H1 (cell line): ENCODE results near the gene WDR41. TPM values are rescaled to one million over a fixed set of nuclear protein-coding genes. Genes with fewer than 3 reads are reported as not detected.

Experiments used
- CTCF ChIA-PET: fragments of 300-600 bp; sonication (Branson Sonifier 250); formaldehyde crosslinking; loops from one replicate; lab custom pipeline; 2021; ENCODE audit not compliant: partially characterized antibody; lab: Charles Lee
- POLR2A ChIA-PET: fragments of 300-600 bp; sonication (Branson Sonifier 250); formaldehyde crosslinking; loops from one replicate; lab custom pipeline; 2021; ENCODE audit warnings: inconsistent platforms; ENCODE audit not compliant: partially characterized antibody; lab: Charles Lee
- DNase-seq, 2 experiments: peaks; one replicate each; pipeline versions ENCODE4 v3.0.0 to v3.0.0-alpha.2; 2010 to 2022; ENCODE audit warnings: low spot score in 2 of 2, low read depth in 1 of 2, mixed read lengths in 1 of 2
- FAIRE-seq: peaks from 2 replicates; lab custom pipeline; 2011; peaks lifted over from hg19 to GRCh38; lab: Jason Lieb, UNC
- H2AFZ ChIP-seq: 2 replicates; pipeline ENCODE4 v1.8.1; 2012; ENCODE audit warnings: low read length, inconsistent platforms
- H2AK5ac ChIP-seq: 2 replicates; pipeline ENCODE4 v1.6.1; 2013; ENCODE audit warnings: low read depth, low read length
- H2BK120ac ChIP-seq: replicated peaks from 2 replicates; pipeline ENCODE3; 2013; ENCODE audit warnings: low read depth, low read length, inconsistent platforms
- H2BK12ac ChIP-seq: 2 replicates; pipeline ENCODE4 v1.6.1; 2013; ENCODE audit warnings: low read depth, low read length
- H2BK15ac ChIP-seq: 2 replicates; pipeline ENCODE4 v1.6.1; 2013; ENCODE audit warnings: low read length
- H2BK20ac ChIP-seq: 2 replicates; pipeline ENCODE4 v1.6.1; 2013; ENCODE audit warnings: low read length
- H2BK5ac ChIP-seq: 2 replicates; pipeline ENCODE4 v1.6.1; 2013; ENCODE audit warnings: low read depth, low read length
- H3K14ac ChIP-seq: 2 replicates; pipeline ENCODE4 v1.6.1; 2013; ENCODE audit warnings: inconsistent platforms; ENCODE audit not compliant: insufficient read length
- H3K18ac ChIP-seq: 2 replicates; pipeline ENCODE4 v1.6.1; 2013; ENCODE audit warnings: low read length; ENCODE audit errors: extremely low read depth
- H3K23ac ChIP-seq: 2 replicates; pipeline ENCODE4 v1.6.1; 2013; ENCODE audit warnings: inconsistent platforms; ENCODE audit not compliant: insufficient read length
- H3K23me2 ChIP-seq: 2 replicates; pipeline ENCODE4 v1.6.1; 2013; ENCODE audit warnings: low read depth, low read length
- H3K27ac ChIP-seq: 2 replicates; pipeline ENCODE4 v1.6.1; 2011; ENCODE audit warnings: low read depth, low read length, inconsistent platforms
- H3K27me3 ChIP-seq, 4 experiments: replicated peaks in 1 of 4; 1 replicate in 1 of 4; 2 replicates in 3 of 4; pipeline versions ENCODE4 v1.6.1 to v1.8.1; 2011 to 2013; ENCODE audit warnings: low read length in 3 of 4, mild to moderate bottlenecking in 3 of 4, inconsistent platforms in 2 of 4, mixed read lengths in 2 of 4, moderate library complexity in 1 of 4; ENCODE audit not compliant: control insufficient read depth in 3 of 4, insufficient read depth in 3 of 4; ENCODE audit errors: extremely low read depth in 1 of 4
- H3K36me3 ChIP-seq, 4 experiments: 2 replicates each; pipeline versions ENCODE4 v1.6.1 to v1.8.1; 2011 to 2013; ENCODE audit warnings: mild to moderate bottlenecking in 4 of 4, low read length in 3 of 4, moderate library complexity in 2 of 4, control low read depth in 1 of 4, inconsistent platforms in 1 of 4; ENCODE audit not compliant: insufficient read depth in 4 of 4, control insufficient read depth in 2 of 4
- H3K4ac ChIP-seq: replicated peaks from 2 replicates; pipeline ENCODE3; 2013; ENCODE audit warnings: low read length, low read depth, mixed read lengths, inconsistent platforms; ENCODE audit not compliant: insufficient read length
- H3K4me1 ChIP-seq, 4 experiments: replicated peaks in 1 of 4; 1 replicate in 1 of 4; 2 replicates in 3 of 4; pipeline versions ENCODE4 v1.6.1 to v1.8.1; 2011 to 2013; ENCODE audit warnings: low read length in 3 of 4, inconsistent platforms in 2 of 4, mixed read lengths in 1 of 4; ENCODE audit not compliant: insufficient read depth in 4 of 4, control insufficient read depth in 3 of 4
- H3K4me2 ChIP-seq, 2 experiments: 2 replicates each; pipeline versions ENCODE4 v1.6.1 to v1.8.1; 2011 to 2013; ENCODE audit warnings: low read depth in 2 of 2, low read length in 2 of 2, control low read depth in 1 of 2, inconsistent platforms in 1 of 2, mild to moderate bottlenecking in 1 of 2; ENCODE audit not compliant: insufficient read depth in 1 of 2
- H3K4me3 ChIP-seq, 4 experiments: fragments of 200-600, 300-600 bp in 1 of 4; sonication (generic), shearing (Covaris generic), sonication (Bioruptor Twin) in 1 of 4; 2 replicates each; pipeline versions ENCODE4 v1.5.1 to v1.8.1; 2011 to 2016; ENCODE audit warnings: low read length in 4 of 4, low read depth in 3 of 4, control low read depth in 2 of 4, inconsistent platforms in 2 of 4, mild to moderate bottlenecking in 2 of 4, mixed read lengths in 1 of 4, moderate library complexity in 1 of 4; ENCODE audit not compliant: insufficient read depth in 2 of 4; ENCODE audit errors: extremely low read depth in 1 of 4
- H3K56ac ChIP-seq: replicated peaks from 2 replicates; pipeline ENCODE3; 2013; ENCODE audit warnings: low read depth, mild to moderate bottlenecking, mixed read lengths, low read length, inconsistent platforms; ENCODE audit not compliant: insufficient read length
- H3K79me1 ChIP-seq: 2 replicates; pipeline ENCODE4 v1.6.1; 2013; ENCODE audit warnings: low read depth, low read length, control low read depth
- H3K79me2 ChIP-seq, 2 experiments: 2 replicates each; pipeline versions ENCODE4 v1.6.1 to v1.8.1; 2012 to 2013; ENCODE audit warnings: low read length in 2 of 2, mild to moderate bottlenecking in 2 of 2, inconsistent platforms in 1 of 2; ENCODE audit not compliant: insufficient read depth in 2 of 2, control insufficient read depth in 1 of 2
- H3K9ac ChIP-seq, 4 experiments: replicated peaks in 1 of 4; 1 replicate in 1 of 4; 2 replicates in 3 of 4; pipeline versions ENCODE4 v1.6.1 to v1.8.1; 2011 to 2013; ENCODE audit warnings: low read depth in 3 of 4, low read length in 3 of 4, control low read depth in 2 of 4, mild to moderate bottlenecking in 2 of 4, moderate library complexity in 2 of 4, inconsistent platforms in 1 of 4; ENCODE audit errors: extremely low read depth in 1 of 4
- H3K9me3 ChIP-seq, 2 experiments: 2 replicates each; pipeline versions ENCODE4 v1.6.1 to v1.8.1; 2012 to 2013; ENCODE audit warnings: mild to moderate bottlenecking in 2 of 2, moderate library complexity in 2 of 2, control low read depth in 1 of 2, inconsistent platforms in 1 of 2, low read depth in 1 of 2, low read length in 1 of 2, mixed read lengths in 1 of 2; ENCODE audit not compliant: insufficient read depth in 2 of 2
- H4K20me1 ChIP-seq, 2 experiments: replicated peaks in 1 of 2; 2 replicates each; pipeline versions ENCODE3 to v1.8.1; 2011 to 2013; ENCODE audit warnings: inconsistent platforms in 2 of 2, low read length in 2 of 2, mild to moderate bottlenecking in 1 of 2; ENCODE audit not compliant: insufficient read depth in 2 of 2, control insufficient read depth in 1 of 2
- H4K5ac ChIP-seq: 2 replicates; pipeline ENCODE4 v1.6.1; 2013; ENCODE audit warnings: low read length, low read depth, mixed read lengths, inconsistent platforms; ENCODE audit not compliant: insufficient read length
- H4K8ac ChIP-seq: 2 replicates; pipeline ENCODE4 v1.8.0; 2013; ENCODE audit warnings: mild to moderate bottlenecking, moderate library complexity, low read length, inconsistent platforms; ENCODE audit not compliant: insufficient read depth; ENCODE audit errors: extremely low read depth
- H4K91ac ChIP-seq: replicated peaks from 2 replicates; pipeline ENCODE3; 2013; ENCODE audit warnings: low read length, mixed read lengths, inconsistent platforms; ENCODE audit not compliant: insufficient read length
- ASH2L ChIP-seq: fragments of 200-600, 300-600 bp; sonication (generic); IDR thresholded peaks from one replicate; pipeline ENCODE4 v1.7.1; 2017; ENCODE audit warnings: low read length
- BACH1 ChIP-seq: IDR thresholded peaks from 2 replicates; pipeline ENCODE4 v1.6.1; 2012; ENCODE audit warnings: low read length, improper control_type of control experiment
- CREB1 ChIP-seq: IDR thresholded peaks from 2 replicates; pipeline ENCODE4 v1.6.1; 2012; ENCODE audit warnings: inconsistent platforms
- KDM1A ChIP-seq: fragments of 200-600, 300-600 bp; sonication (generic); IDR thresholded peaks from 2 replicates; pipeline ENCODE4 v1.7.1; 2016; ENCODE audit warnings: mild to moderate bottlenecking, low read length, borderline replicate concordance
- KDM4A ChIP-seq: IDR thresholded peaks from one replicate; pipeline ENCODE4 v1.7.1; 2012; ENCODE audit warnings: low read depth, mild to moderate bottlenecking, moderate library complexity, low read length, inconsistent platforms; ENCODE audit not compliant: severe bottlenecking
- RBBP5 ChIP-seq: IDR thresholded peaks from 2 replicates; pipeline ENCODE4 v1.7.1; 2012; ENCODE audit warnings: low read depth, mild to moderate bottlenecking, inconsistent platforms, low read length, moderate library complexity, borderline replicate concordance
- RNF2 ChIP-seq: fragments of 200-900, 300-1000 bp; sonication (generic); IDR thresholded peaks from 2 replicates; pipeline ENCODE4 v1.7.1; 2016; ENCODE audit warnings: borderline replicate concordance, low read depth, mild to moderate bottlenecking, antibody characterized with exemption, low read length; ENCODE audit not compliant: poor library complexity, severe bottlenecking; ENCODE audit errors: missing control alignments
- SIX5 ChIP-seq: IDR thresholded peaks from 2 replicates; pipeline ENCODE4 v1.6.1; 2011; ENCODE audit warnings: mild to moderate bottlenecking, low read depth, low read length
- TAF1 ChIP-seq: IDR thresholded peaks from 2 replicates; pipeline ENCODE4 v1.6.1; 2011; ENCODE audit warnings: mild to moderate bottlenecking, low read depth, low read length
- TAF7 ChIP-seq: optimal IDR thresholded peaks from 2 replicates; pipeline ENCODE3; 2011; ENCODE audit warnings: low read depth, mild to moderate bottlenecking, inconsistent platforms, low read length, moderate library complexity, borderline replicate concordance
- TBP ChIP-seq: IDR thresholded peaks from 2 replicates; pipeline ENCODE4 v1.6.1; 2011; ENCODE audit warnings: low read depth, low read length, improper control_type of control experiment
- WGBS, 2 experiments: shearing (Covaris generic) in 1 of 2; methylation state at CpG; one replicate each; pipeline versions ENCODE4 v1.1.6 to v1.1.7; 2013 to 2015; ENCODE audit warnings: low lambda C conversion rate in 2 of 2, mixed read lengths in 2 of 2, inconsistent platforms in 1 of 2, low coverage in 1 of 2, missing lambda C conversion rate in 1 of 2; ENCODE audit not compliant: insufficient replicate concordance in 2 of 2, insufficient coverage in 1 of 2, insufficient read length in 1 of 2; ENCODE audit errors: extremely low coverage in 1 of 2, missing lambda C conversion rate in 1 of 2; 5-methylcytosine and 5-hydroxymethylcytosine counted together
- polyA plus RNA-seq, 7 experiments: library from polyadenylated mRNA; depleted of rRNA in 3 of 7; stranded (reverse) in 5 of 7; unstranded in 2 of 7; fragments of >200 nt in 5 of 7; fragments of 200-250 nt in 2 of 7; gene quantifications; 1 replicate in 5 of 7; 2 replicates in 1 of 7; 4 replicates in 1 of 7; pipeline versions ENCODE4 v1.2.1 to v1.2.3, GENCODE V29; 2011 to 2013; ENCODE audit warnings: missing spikeins in 2 of 7, mixed read lengths in 2 of 7
- total RNA-seq: library from RNA; stranded (reverse); fragmentation: NEBNext Ultra II Directional; extraction: Animal tissue kit (Norgen Biotek cat#: 25700); gene quantifications from 2 replicates; pipeline ENCODE4 v1.2.1, GENCODE V29; 2021

The WDR41 gene
- total and polyA plus RNA-seq, 2 of the 8 experiments (the other 6 are each of a cell fraction or from before 2014, with no cell fraction given), result 16.4 to 44.9 TPM

DNA sequence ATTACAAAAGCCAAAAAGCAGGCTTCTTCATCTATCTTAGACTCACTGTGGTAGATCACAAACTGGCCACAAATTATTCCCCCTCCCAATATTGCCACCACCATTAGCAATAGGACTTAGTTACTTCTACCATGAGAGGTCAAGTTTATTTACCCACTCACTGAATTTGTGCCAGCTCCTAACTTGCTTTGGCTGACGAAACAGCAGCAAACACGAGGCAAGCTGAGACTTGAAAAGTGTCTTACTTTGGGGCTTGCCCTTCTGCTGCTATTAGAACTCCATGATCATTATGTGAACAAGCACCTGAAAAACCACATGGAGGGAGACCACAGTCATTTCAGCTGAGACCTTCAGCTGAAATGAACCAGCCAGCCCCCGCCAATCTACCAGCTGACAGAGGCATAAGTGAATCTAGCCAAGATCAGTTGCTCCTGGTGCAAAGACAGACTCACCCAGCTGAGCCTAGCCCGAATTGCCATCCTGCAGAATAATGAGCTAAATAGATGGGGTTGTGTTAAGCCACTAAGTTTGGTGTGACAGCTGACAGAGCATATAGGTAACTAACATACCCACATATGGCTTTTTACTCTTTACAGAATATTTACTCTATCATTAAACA lies 5.7 kb downstream of the WDR41 start:
- Histone ChIP-seq H2BK120ac (no peak overlapping the region), H3K36me3 (peaks cover 0 to 6% (median 3%) of the 10 kb centered on the region in 4 experiments; a peak in 5 of 8 replicates), H3K4me1 (peaks cover 0 to 2% (median 0%) of the 10 kb centered on the region in 4 experiments; a peak in 3 of 7 replicates), H3K23ac (no peak overlapping the region), H3K27ac (no peak overlapping the region), H3K4me3 (no peak overlapping the region), H3K27me3 (no peaks in the 10 kb centered on the region), H2BK12ac (no peak overlapping the region), H3K14ac (no peak overlapping the region), H3K79me2 (peaks cover 0 to 17% of the 10 kb centered on the region in 2 experiments; a peak in 2 of 4 replicates), H3K9me3 (no peaks in the 10 kb centered on the region), H4K8ac (peak overlapping the region; percentile 14; the same call in 1 of the 2 replicates), H4K5ac (no peak overlapping the region), H2BK5ac (no peak overlapping the region), H2AFZ (no peak overlapping the region), H4K91ac (no peak overlapping the region), H3K18ac (no peak overlapping the region), H2AK5ac (no peak overlapping the region), H3K79me1 (no peaks in the 10 kb centered on the region), H4K20me1 (no peaks in the 10 kb centered on the region), H3K4ac (no peak overlapping the region), H2BK20ac (no peak overlapping the region), H3K23me2 (no peaks in the 10 kb centered on the region), H2BK15ac (no peak overlapping the region), H3K4me2 (no peak overlapping the region), H3K9ac (no peak overlapping the region), H3K56ac (no peak overlapping the region)
- ChIA-PET CTCF (no interaction called here), POLR2A (no interaction called here)
- TF ChIP-seq TBP, result no peak
- TF ChIP-seq TAF7, result no peak
- TF ChIP-seq RNF2, result no peak
- no peak for TF ChIP-seq TAF1
- no peak for TF ChIP-seq CREB1
- TF ChIP-seq RBBP5, result no peak
- TF ChIP-seq BACH1, result no peak
- TF ChIP-seq KDM4A, result no peak
- no peak for TF ChIP-seq ASH2L
- no peak for TF ChIP-seq KDM1A
- TF ChIP-seq SIX5, result no peak
- no peak for FAIRE-seq
- DNase-seq, result no peak
- WGBS, 2 experiments, result 76% methylated on average over 4 of the region's 4 CpGs; no CpG with 5 or more reads in 1 of the 2 experiments
